ENCODE measurements around the gene SHC2. TPM values are rescaled to one million over a fixed set of nuclear protein-coding genes. Genes with fewer than 3 reads are reported as not detected.
"Not testable (repeated sequence)": the region's sequence is repeated elsewhere in the genome, so short reads cannot be mapped to it uniquely, and the experiment has no call there.

Gene SHC2
- total and polyA plus RNA-seq, 8 donors = 13.8 to 169 (median 36.6) TPM

DNA sequence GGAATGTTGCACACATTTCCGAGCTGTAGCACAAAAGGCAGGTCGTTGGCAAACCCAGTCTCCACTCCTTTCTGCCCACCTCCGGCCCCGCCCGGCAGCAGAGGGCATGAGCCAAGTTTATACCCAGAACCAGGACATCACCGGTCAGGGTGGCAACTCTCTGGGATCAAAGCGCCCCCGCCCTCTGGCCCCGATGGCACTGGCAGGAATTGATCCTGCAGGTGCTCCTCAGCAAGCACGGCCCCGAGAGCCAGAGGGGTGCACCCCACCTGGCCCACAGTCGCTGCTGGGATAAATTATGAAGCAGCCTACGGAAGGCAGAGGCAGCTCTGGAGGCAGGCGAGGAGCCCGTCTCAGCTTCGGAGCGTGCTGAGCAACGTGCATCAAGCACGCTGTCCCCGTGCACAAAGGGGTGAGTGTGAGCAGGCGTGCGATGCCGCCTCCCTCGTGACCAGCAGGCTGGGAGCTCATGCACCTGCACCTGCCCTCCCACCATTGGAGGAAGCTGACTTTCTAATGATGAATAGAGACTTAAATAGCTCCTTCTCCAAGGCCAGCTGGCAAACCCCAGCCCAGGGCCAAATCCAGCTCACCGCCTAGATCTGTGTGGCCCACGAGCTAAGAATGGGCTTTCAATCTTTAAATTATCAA is 25.7 kb downstream of the SHC2 start:
- Histone ChIP-seq H3K36me3 (peaks cover 0 to 21% (median 12%) of the 10 kb centered on the region in 4 donors), H3K9me3 (no peaks in the 10 kb centered on the region), H3K27me3 (peaks cover 0 to 17% (median 0%) of the 10 kb centered on the region in 3 donors), H3K4me1 (no peaks in the 10 kb centered on the region), H3K4me3 (no peak overlapping the region), H3K27ac (no peak overlapping the region)
- peak in 1 of 2 donors; percentile 65 for DNase-seq
- TF ChIP-seq POLR2A (IDR thresholded peaks at IDR 0.05) (no peak), EP300 (IDR thresholded peaks at IDR 0.05) (no peak), POLR2AphosphoS5 (IDR thresholded peaks at IDR 0.05) (no peak)
- TF ChIP-seq, protein P1, sequence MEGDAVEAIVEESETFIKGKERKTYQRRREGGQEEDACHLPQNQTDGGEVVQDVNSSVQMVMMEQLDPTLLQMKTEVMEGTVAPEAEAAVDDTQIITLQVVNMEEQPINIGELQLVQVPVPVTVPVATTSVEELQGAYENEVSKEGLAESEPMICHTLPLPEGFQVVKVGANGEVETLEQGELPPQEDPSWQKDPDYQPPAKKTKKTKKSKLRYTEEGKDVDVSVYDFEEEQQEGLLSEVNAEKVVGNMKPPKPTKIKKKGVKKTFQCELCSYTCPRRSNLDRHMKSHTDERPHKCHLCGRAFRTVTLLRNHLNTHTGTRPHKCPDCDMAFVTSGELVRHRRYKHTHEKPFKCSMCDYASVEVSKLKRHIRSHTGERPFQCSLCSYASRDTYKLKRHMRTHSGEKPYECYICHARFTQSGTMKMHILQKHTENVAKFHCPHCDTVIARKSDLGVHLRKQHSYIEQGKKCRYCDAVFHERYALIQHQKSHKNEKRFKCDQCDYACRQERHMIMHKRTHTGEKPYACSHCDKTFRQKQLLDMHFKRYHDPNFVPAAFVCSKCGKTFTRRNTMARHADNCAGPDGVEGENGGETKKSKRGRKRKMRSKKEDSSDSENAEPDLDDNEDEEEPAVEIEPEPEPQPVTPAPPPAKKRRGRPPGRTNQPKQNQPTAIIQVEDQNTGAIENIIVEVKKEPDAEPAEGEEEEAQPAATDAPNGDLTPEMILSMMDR (IDR thresholded peaks at IDR 0.05) = no peak
- WGBS, 5 donors = 84 to 92% (median 89%) methylated on average over 24 to 26 of the region's 26 CpGs
- intact Hi-C loops (cut with DNase I; ENCODE audit: low total_unique reads) = no loop called here

DNA sequence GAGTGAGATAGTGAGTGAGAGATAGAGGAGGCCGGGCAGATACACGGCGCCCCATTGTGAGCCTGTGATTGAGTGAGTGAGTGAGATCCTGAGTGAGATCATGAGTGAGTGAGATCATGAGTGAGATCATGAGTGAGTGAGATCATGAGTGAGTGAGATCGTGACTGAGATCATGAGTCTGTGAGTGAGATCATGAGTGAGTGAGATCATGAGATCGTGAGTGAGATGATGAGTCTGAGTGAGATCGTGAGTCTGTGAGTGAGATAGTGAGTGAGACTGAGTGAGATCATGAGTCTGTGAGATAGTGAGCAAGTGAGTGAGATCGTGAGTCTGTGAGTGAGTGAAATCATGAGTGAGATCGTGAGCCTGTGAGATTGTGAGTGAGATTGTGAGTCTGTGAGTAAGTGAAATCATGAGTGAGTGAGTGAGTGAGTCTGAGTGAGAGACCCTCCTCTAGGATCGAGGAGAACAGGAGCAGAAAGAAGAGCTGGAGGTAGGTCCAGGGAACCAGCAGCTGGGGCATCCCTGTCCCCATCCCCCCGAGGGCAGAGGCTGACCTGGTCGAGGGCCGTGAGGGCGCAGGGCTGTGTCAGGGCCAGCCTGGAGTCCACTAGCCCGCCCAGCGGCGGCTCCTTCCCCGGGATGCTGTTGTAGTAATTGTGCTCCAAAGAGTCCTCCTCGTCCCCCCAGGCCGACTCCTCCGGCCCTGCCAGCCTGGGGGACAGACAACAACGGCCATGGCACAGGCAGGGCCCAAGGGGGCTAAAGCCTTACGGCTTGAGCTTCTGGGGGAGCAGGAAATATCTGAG is 26.5 kb downstream of the SHC2 start:
- H3K4me1 ChIP-seq = no peaks in the 10 kb centered on the region
- no peaks in the 10 kb centered on the region for H3K9me3 ChIP-seq
- TF ChIP-seq, protein P1 (IDR thresholded peaks at IDR 0.05) = no peak
- TF ChIP-seq POLR2AphosphoS5 (IDR thresholded peaks at IDR 0.05) (no peak), POLR2A (IDR thresholded peaks at IDR 0.05) (no peak), EP300 (IDR thresholded peaks at IDR 0.05) (no peak)
- DNase-seq = no peak
- H3K36me3 ChIP-seq = peaks cover 0 to 27% (median 17%) of the 10 kb centered on the region in 4 donors
- no peak overlapping the region for H3K27ac ChIP-seq
- 89 to 94% (median 91%) methylated on average over 20 to 22 of the region's 22 CpGs for WGBS, 5 donors
- intact Hi-C loops (cut with DNase I; ENCODE audit: low total_unique reads) = no loop called here
- H3K4me3 ChIP-seq = no peak overlapping the region
- peaks cover 0 to 9% (median 0%) of the 10 kb centered on the region in 3 donors for H3K27me3 ChIP-seq

DNA sequence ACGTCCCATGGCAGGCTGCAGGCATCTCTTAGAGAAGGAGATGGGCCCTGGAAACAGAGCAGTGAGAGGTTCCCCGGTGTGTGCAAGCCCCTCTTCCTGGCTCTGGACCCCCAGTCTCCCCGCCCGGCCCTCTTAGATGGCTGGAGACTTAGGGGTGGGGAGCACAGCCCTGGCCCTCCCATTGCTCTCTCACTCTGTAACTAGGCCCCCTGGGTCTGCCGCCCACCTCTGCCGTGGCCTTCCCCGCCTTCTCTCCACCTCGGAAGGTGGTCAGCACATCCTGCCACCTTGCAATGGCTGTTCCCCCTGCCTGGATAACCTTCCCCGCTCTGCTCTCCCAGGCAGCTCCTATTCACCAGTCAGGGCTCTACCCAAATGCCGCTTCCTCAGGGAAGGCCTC is 30.1 kb downstream of the SHC2 start:
- intact Hi-C loops (cut with DNase I; ENCODE audit: low total_unique reads) = no loop called here
- Histone ChIP-seq H3K36me3 (peaks cover 0 to 35% (median 23%) of the 10 kb centered on the region in 4 donors), H3K27ac (no peak overlapping the region), H3K9me3 (no peaks in the 10 kb centered on the region), H3K27me3 (no peaks in the 10 kb centered on the region), H3K4me1 (no peaks in the 10 kb centered on the region), H3K4me3 (no peak overlapping the region)
- TF ChIP-seq POLR2AphosphoS5 (IDR thresholded peaks at IDR 0.05) = no peak
- no peak for TF ChIP-seq POLR2A (IDR thresholded peaks at IDR 0.05)
- TF ChIP-seq EP300 (IDR thresholded peaks at IDR 0.05) = no peak
- TF ChIP-seq, protein P1 (IDR thresholded peaks at IDR 0.05) = no peak
- WGBS, 5 donors = 84 to 99% (median 97%) methylated on average over 10 of the region's 10 CpGs
- no peak for DNase-seq

DNA sequence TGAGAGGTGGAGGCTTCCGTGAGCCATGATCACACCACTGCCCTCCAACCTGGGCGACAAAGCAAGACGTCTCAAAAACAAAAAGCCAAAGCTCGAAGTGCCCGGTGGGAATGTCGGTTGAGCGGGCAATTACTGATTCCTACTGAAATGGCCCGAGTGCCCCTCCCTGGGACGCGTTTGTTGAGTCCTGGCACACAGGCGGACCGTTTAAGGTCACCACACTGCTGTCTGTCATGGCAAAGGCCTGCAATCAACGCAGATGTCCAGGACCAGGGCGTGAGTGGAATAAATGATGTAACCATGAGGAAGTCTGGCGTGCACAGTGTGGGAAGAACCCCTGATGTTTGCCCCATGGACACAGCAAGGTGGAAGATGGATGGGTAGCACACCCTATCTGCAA is 32.7 kb downstream of the SHC2 start:
- 91 to 95% (median 92%) methylated on average over 15 of the region's 15 CpGs for whole genome bisulfite sequencing, 5 donors
- no peaks in the 10 kb centered on the region for H3K9me3 ChIP-seq
- no peaks in the 10 kb centered on the region for H3K4me1 ChIP-seq
- H3K27me3 ChIP-seq = no peaks in the 10 kb centered on the region
- peaks cover 0 to 46% (median 26%) of the 10 kb centered on the region in 4 donors for H3K36me3 ChIP-seq
- DNase-seq = no peak
- intact Hi-C loops (cut with DNase I; ENCODE audit: low total_unique reads) = no loop called here
- no peak overlapping the region for H3K27ac ChIP-seq
- no peak overlapping the region for H3K4me3 ChIP-seq
- TF ChIP-seq POLR2AphosphoS5 (IDR thresholded peaks at IDR 0.05) = no peak
- no peak for TF ChIP-seq POLR2A (IDR thresholded peaks at IDR 0.05)
- TF ChIP-seq EP300 (IDR thresholded peaks at IDR 0.05) = no peak
- TF ChIP-seq, protein P1 (IDR thresholded peaks at IDR 0.05) = no peak

DNA sequence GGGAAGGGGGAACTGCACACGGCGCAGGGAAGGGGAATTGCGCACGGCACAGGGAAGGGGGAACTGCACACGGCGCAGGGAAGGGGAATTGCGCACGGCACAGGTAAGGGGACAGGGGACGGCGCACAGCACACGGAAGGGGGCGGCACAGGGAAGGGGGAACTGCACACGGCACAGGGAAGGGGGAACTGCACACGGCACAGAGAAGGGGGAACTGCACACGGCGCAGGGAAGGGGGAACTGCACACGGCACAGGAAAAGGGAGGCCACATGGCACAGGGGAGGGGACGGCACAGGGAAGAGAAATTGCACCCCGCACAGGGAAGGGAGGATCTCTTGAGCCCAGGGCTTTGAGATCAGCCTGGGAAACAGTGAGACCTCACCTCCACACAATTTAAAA is 33.2 kb downstream of the SHC2 start:
- H3K4me3 ChIP-seq; H3K27me3 ChIP-seq; H3K27ac ChIP-seq; H3K9me3 ChIP-seq; H3K4me1 ChIP-seq; DNase-seq; intact Hi-C loops (cut with DNase I; ENCODE audit: low total_unique reads): not testable (repeated sequence)
- WGBS, 5 donors = 56 to 79% (median 71%) methylated on average over 7 to 19 of the region's 19 CpGs
- peaks cover 0 to 48% (median 26%) of the 10 kb centered on the region in 4 donors for H3K36me3 ChIP-seq

Data from stomach (tissue), 9 donors.